SK-N-SH treated with all-trans-retinoic acid at 6 μM for 48 hours (cell line): ENCODE results near the gene USP12.
A peak's percentile ranks its signal among the peaks of the same experiment; 100 is the strongest.

Experiments
- ATAC-seq: fragments of 200-7000 bp; cut with Tn5 transposase; 3 replicates; pipeline ENCODE4 v1.9.1; 2020; ENCODE audit warnings: mild to moderate bottlenecking, moderate library complexity
- ARNTL ChIP-seq: fragments of 450-650 bp; formaldehyde crosslinking; IDR thresholded peaks from 2 replicates; pipeline ENCODE4 v1.5.0; 2020; ENCODE audit warnings: low read depth, mild to moderate bottlenecking, moderate library complexity, borderline replicate concordance
- CREB5 ChIP-seq: fragments of 250-450 bp; sonication (Bioruptor Pico); IDR thresholded peaks from 2 replicates; pipeline ENCODE4 v1.5.1; 2020; ENCODE audit warnings: low read depth, mild to moderate bottlenecking, moderate library complexity
- CSDC2 ChIP-seq: fragments of 250-450 bp; sonication (Bioruptor Pico); IDR thresholded peaks from 2 replicates; pipeline ENCODE4 v1.5.0; 2020; ENCODE audit warnings: mild to moderate bottlenecking, moderate library complexity
- CSRNP3 ChIP-seq: fragments of 250-450 bp; sonication (Bioruptor Pico); IDR thresholded peaks from 2 replicates; pipeline ENCODE4 v1.5.1; 2021; ENCODE audit warnings: mild to moderate bottlenecking, moderate library complexity
- ESRRG ChIP-seq: fragments of 250-450 bp; sonication (Bioruptor Pico); IDR thresholded peaks from 2 replicates; pipeline ENCODE4 v1.6.1; 2021; ENCODE audit warnings: mild to moderate bottlenecking
- GLIS3 ChIP-seq: fragments of 250-450 bp; sonication (Bioruptor Pico); IDR thresholded peaks from 2 replicates; pipeline ENCODE4 v1.5.0; 2020; ENCODE audit warnings: mild to moderate bottlenecking, moderate library complexity
- ISL1 ChIP-seq: fragments of 250-450 bp; sonication (Bioruptor Pico); IDR thresholded peaks from 2 replicates; pipeline ENCODE4 v2.1.2; 2022; ENCODE audit warnings: mild to moderate bottlenecking, moderate library complexity
- OSR1 ChIP-seq: fragments of 250-450 bp; sonication (Bioruptor Pico); IDR thresholded peaks from 2 replicates; pipeline ENCODE4 v1.8.0; 2022; ENCODE audit warnings: moderate library complexity, mild to moderate bottlenecking, inconsistent platforms
- POU6F1 ChIP-seq: fragments of 250-450 bp; sonication (Bioruptor Pico); IDR thresholded peaks from 2 replicates; pipeline ENCODE4 v1.8.0; 2021; ENCODE audit warnings: low read depth, mild to moderate bottlenecking, moderate library complexity, borderline replicate concordance
- PPARA ChIP-seq: fragments of 250-450 bp; sonication (Bioruptor Pico); IDR thresholded peaks from 2 replicates; pipeline ENCODE4 v1.5.0; 2020; ENCODE audit warnings: mild to moderate bottlenecking, borderline replicate concordance
- RARB ChIP-seq: fragments of 250-450 bp; sonication (Bioruptor Pico); IDR thresholded peaks from 2 replicates; pipeline ENCODE4 v1.8.0; 2021; ENCODE audit warnings: mild to moderate bottlenecking, moderate library complexity
- TCF4 ChIP-seq: fragments of 250-450 bp; sonication (Bioruptor Pico); IDR thresholded peaks from 2 replicates; pipeline ENCODE4 v1.8.0; 2021; ENCODE audit warnings: mild to moderate bottlenecking, moderate library complexity, borderline replicate concordance
- TOX ChIP-seq: fragments of 250-450 bp; sonication (Bioruptor Pico); IDR thresholded peaks from 2 replicates; pipeline ENCODE4 v1.8.0; 2021; ENCODE audit warnings: mild to moderate bottlenecking, moderate library complexity, borderline replicate concordance
- TSHZ2 ChIP-seq: fragments of 250-450 bp; sonication (Bioruptor Pico); IDR thresholded peaks from 2 replicates; pipeline ENCODE4 v1.5.0; 2020; ENCODE audit warnings: mild to moderate bottlenecking, moderate library complexity
- ZFP3 ChIP-seq: fragments of 250-450 bp; sonication (Bioruptor Pico); IDR thresholded peaks from 2 replicates; pipeline ENCODE4 v1.5.0; 2020; ENCODE audit warnings: mild to moderate bottlenecking, moderate library complexity
- ZFP30 ChIP-seq: fragments of 450-650 bp; formaldehyde crosslinking; IDR thresholded peaks from 2 replicates; pipeline ENCODE4 v1.5.0; 2022; ENCODE audit warnings: mild to moderate bottlenecking, moderate library complexity
- ZNF565 ChIP-seq: fragments of 450-650 bp; formaldehyde crosslinking; conservative IDR thresholded peaks from 2 replicates; pipeline ENCODE4 v1.5.0; 2020; ENCODE audit warnings: low read depth, mild to moderate bottlenecking, moderate library complexity
- ZNF70 ChIP-seq: fragments of 450-650 bp; formaldehyde crosslinking; IDR thresholded peaks from 2 replicates; pipeline ENCODE4 v1.5.0; 2020; ENCODE audit warnings: mild to moderate bottlenecking, moderate library complexity
- ZNF8 ChIP-seq: fragments of 450-650 bp; formaldehyde crosslinking; IDR thresholded peaks from 2 replicates; pipeline ENCODE4 v1.5.0; 2020; ENCODE audit warnings: mild to moderate bottlenecking, moderate library complexity
- TF ChIP-seq, protein P1 (sequence below): fragments of 250-450 bp; sonication (Bioruptor Pico); IDR thresholded peaks from 2 replicates; pipeline ENCODE4 v1.8.0; 2020; ENCODE audit warnings: mild to moderate bottlenecking, moderate library complexity, borderline replicate concordance

The USP12 gene

GRCh38 chr13:27023385-27024073 lies 148.1 kb downstream of the USP12 start (continued):
- TF ChIP-seq CSRNP3 (no peak), TOX (no peak), ZNF70 (CRISPR knock-in tag) (no peak), ISL1 (CRISPR knock-in tag) (no peak), ZNF8 (CRISPR knock-in tag) (no peak), PPARA (no peak), TCF4 (CRISPR knock-in tag) (no peak)

- TF ChIP-seq GLIS3 (CRISPR knock-in tag) (no peak), ZNF70 (CRISPR knock-in tag) (no peak), ZNF565 (no peak), RARB (CRISPR knock-in tag) (no peak), OSR1 (CRISPR knock-in tag) (no peak), ESRRG (CRISPR knock-in tag) (no peak)
- TF ChIP-seq, all 23 proteins: peak for 0
- ATAC-seq = peak; percentile 49; the same call in 2 of the 3 replicates
Measured at GRCh38 chr13:27022571-27023311, 148.9 kb downstream of the USP12 start.

DNA sequence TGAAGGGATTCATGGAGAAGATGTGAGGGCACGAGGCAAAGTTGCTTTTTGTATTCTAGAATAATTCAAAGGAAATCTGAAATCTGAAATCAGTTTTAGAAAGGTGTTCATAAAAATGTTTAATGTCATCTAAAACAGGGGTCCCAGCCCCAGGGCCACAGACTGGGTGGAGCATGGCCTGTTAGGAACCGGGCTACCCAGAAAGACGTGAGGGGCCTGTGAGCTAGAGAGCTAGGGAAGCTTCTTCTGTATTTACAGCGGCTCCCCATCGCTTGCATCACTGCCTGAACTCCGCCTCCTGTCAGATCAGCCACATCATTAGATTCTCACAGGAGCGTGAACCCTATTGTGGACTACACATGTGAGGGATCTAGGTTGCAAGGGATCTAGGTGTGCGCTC lies 151.2 kb downstream of the USP12 start:
- TF ChIP-seq RARB (CRISPR knock-in tag) (no peak), POU6F1 (CRISPR knock-in tag) (no peak), CSRNP3 (no peak), ESRRG (CRISPR knock-in tag) (no peak), ISL1 (CRISPR knock-in tag) (no peak), PPARA (no peak), ARNTL (CRISPR knock-in tag) (no peak), TSHZ2 (CRISPR knock-in tag) (no peak), TOX (no peak), ZNF70 (CRISPR knock-in tag) (no peak), CSDC2 (CRISPR knock-in tag) (no peak), TCF4 (CRISPR knock-in tag) (no peak), CREB5 (CRISPR knock-in tag) (no peak), ZNF565 (no peak), ZFP3 (CRISPR knock-in tag) (no peak), ZFP30 (CRISPR knock-in tag) (no peak)
- TF ChIP-seq, protein P1, sequence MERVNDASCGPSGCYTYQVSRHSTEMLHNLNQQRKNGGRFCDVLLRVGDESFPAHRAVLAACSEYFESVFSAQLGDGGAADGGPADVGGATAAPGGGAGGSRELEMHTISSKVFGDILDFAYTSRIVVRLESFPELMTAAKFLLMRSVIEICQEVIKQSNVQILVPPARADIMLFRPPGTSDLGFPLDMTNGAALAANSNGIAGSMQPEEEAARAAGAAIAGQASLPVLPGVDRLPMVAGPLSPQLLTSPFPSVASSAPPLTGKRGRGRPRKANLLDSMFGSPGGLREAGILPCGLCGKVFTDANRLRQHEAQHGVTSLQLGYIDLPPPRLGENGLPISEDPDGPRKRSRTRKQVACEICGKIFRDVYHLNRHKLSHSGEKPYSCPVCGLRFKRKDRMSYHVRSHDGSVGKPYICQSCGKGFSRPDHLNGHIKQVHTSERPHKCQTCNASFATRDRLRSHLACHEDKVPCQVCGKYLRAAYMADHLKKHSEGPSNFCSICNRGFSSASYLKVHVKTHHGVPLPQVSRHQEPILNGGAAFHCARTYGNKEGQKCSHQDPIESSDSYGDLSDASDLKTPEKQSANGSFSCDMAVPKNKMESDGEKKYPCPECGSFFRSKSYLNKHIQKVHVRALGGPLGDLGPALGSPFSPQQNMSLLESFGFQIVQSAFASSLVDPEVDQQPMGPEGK = no peak
- ATAC-seq = no peak
